Mucosa of descending colon (tissue), 3 donors: ENCODE data around the gene TMEM150C. TPM values are rescaled to one million over a fixed set of nuclear protein-coding genes. Genes with fewer than 3 reads are reported as not detected.

Source experiments
- ATAC-seq: fragments of 200-7000 bp; cut with Tn5 transposase; one replicate; pipeline ENCODE4 v1.9.1; 2020; ENCODE audit warnings: mild to moderate bottlenecking, moderate library complexity
- DNase-seq, 3 donors: peaks; one replicate each; pipeline ENCODE4 v3.0.0-alpha.2; 2020
- H3K36me3 ChIP-seq: fragments of 200-600 bp; one replicate; pipeline ENCODE4 v1.8.0; 2021; ENCODE audit warnings: low read depth, mild to moderate bottlenecking
- H3K4me1 ChIP-seq: fragments of 200-600 bp; one replicate; pipeline ENCODE4 v1.8.0; 2021; ENCODE audit warnings: low read depth, mild to moderate bottlenecking
- H3K4me3 ChIP-seq: fragments of 200-600 bp; one replicate; pipeline ENCODE4 v1.8.0; 2021; ENCODE audit warnings: mild to moderate bottlenecking
- H3K9me3 ChIP-seq: fragments of 200-600 bp; one replicate; pipeline ENCODE4 v1.8.0; 2021; ENCODE audit warnings: mild to moderate bottlenecking
- CTCF ChIP-seq: fragments of 200-600 bp; IDR thresholded peaks from one replicate; pipeline ENCODE4 v1.8.0; 2022; ENCODE audit warnings: antibody characterized with exemption, mild to moderate bottlenecking
- intact Hi-C, 2 donors: fragments of 100-400 bp; cut with DNase I in 1 of 2; cut with micrococcal nuclease in 1 of 2; formaldehyde crosslinking; loops; one replicate each; pipeline versions ENCODE4 v1.11.0 to v1.11.1; 2022; cut with DNase I, micrococcal nuclease
- total RNA-seq, 3 donors: library from RNA; stranded (reverse); fragmentation: NEBNext Ultra II Directional in 2 of 3; extraction: Animal tissue kit (Norgen Biotek cat#: 25700) in 2 of 3; gene quantifications; one replicate each; pipeline versions ENCODE4 v1.2.1 to v1.2.4, GENCODE V29; 2021 to 2023
- donor health status: DM: no; HTN: no; CAD: no; lungs with moderate emphysema.
- donor health status: DM: no; HTN: no; CAD: no.
- donor health status: DM: no; HTN: yes; CAD: no.

Gene TMEM150C
- total RNA-seq, 3 donors from 2014 or later, result 1.6 to 9.4 (median 3.4) TPM

GRCh38 chr4:82469791-82470345, 91.9 kb downstream of the TMEM150C start:
- Histone ChIP-seq H3K36me3 (no peaks in the 10 kb centered on the region), H3K9me3 (no peaks in the 10 kb centered on the region), H3K4me1 (no peaks in the 10 kb centered on the region), H3K4me3 (no peak overlapping the region)
- DNase-seq (no peak), ATAC-seq (peak; percentile 24)
- no peak for TF ChIP-seq CTCF
- intact Hi-C loops, result no loop called here

GRCh38 chr4:82467471-82467870, 94.3 kb downstream of the TMEM150C start:
- no peak for TF ChIP-seq CTCF
- no peak for ATAC-seq
- DNase-seq, result no peak
- no peaks in the 10 kb centered on the region for H3K9me3 ChIP-seq
- H3K36me3 ChIP-seq, result no peaks in the 10 kb centered on the region
- no peaks in the 10 kb centered on the region for H3K4me1 ChIP-seq
- intact Hi-C loops, result no loop called here
- no peak overlapping the region for H3K4me3 ChIP-seq

GRCh38 chr4:82463221-82463620, 98.6 kb downstream of the TMEM150C start:
- H3K9me3 ChIP-seq, result no peaks in the 10 kb centered on the region
- no peak overlapping the region for H3K4me3 ChIP-seq
- H3K36me3 ChIP-seq, result no peaks in the 10 kb centered on the region
- ATAC-seq, result no peak
- no peaks in the 10 kb centered on the region for H3K4me1 ChIP-seq
- no peak for DNase-seq
- TF ChIP-seq CTCF, result no peak
- intact Hi-C loops, result loop anchor here in 1 of 2 donors (5.0 kb wide), 1 partner anchor 274 kb away; no protein-coding TSS in a partner anchor

- H3K4me1 ChIP-seq, result no peaks in the 10 kb centered on the region
- DNase-seq, result peak; percentile 77 to 97 (median 89)
- H3K36me3 ChIP-seq, result no peaks in the 10 kb centered on the region
- intact Hi-C loops, result loop anchor here in 1 of 2 donors (5.0 kb wide), 1 partner anchor 275 kb away; no protein-coding TSS in a partner anchor
- H3K9me3 ChIP-seq, result no peaks in the 10 kb centered on the region
- peak; percentile 76 for TF ChIP-seq CTCF
- peak; percentile 97 for ATAC-seq
- H3K4me3 ChIP-seq, result no peak overlapping the region
Observed at GRCh38 chr4:82462415-82462831, 99.4 kb downstream of the TMEM150C start.

GRCh38 chr4:82461710-82462109, 100.1 kb downstream of the TMEM150C start:
- Histone ChIP-seq H3K4me3 (no peak overlapping the region), H3K36me3 (no peaks in the 10 kb centered on the region), H3K9me3 (no peaks in the 10 kb centered on the region), H3K4me1 (no peaks in the 10 kb centered on the region)
- ATAC-seq (no peak), DNase-seq (no peak)
- intact Hi-C loops, result loop anchor here in 1 of 2 donors (5.0 kb wide), 1 partner anchor 276 kb away; no protein-coding TSS in a partner anchor
- TF ChIP-seq CTCF, result no peak
